NCI-H226 (cell line): ENCODE measurements around the gene DCP2.
"Not testable (repeated sequence)": the region's sequence is repeated elsewhere in the genome, so short reads cannot be mapped to it uniquely, and the experiment has no call there.

Experiments used
- DNase-seq: peaks from one replicate; pipeline ENCODE4 v3.0.0-alpha.2; 2015

The DCP2 gene

DNA sequence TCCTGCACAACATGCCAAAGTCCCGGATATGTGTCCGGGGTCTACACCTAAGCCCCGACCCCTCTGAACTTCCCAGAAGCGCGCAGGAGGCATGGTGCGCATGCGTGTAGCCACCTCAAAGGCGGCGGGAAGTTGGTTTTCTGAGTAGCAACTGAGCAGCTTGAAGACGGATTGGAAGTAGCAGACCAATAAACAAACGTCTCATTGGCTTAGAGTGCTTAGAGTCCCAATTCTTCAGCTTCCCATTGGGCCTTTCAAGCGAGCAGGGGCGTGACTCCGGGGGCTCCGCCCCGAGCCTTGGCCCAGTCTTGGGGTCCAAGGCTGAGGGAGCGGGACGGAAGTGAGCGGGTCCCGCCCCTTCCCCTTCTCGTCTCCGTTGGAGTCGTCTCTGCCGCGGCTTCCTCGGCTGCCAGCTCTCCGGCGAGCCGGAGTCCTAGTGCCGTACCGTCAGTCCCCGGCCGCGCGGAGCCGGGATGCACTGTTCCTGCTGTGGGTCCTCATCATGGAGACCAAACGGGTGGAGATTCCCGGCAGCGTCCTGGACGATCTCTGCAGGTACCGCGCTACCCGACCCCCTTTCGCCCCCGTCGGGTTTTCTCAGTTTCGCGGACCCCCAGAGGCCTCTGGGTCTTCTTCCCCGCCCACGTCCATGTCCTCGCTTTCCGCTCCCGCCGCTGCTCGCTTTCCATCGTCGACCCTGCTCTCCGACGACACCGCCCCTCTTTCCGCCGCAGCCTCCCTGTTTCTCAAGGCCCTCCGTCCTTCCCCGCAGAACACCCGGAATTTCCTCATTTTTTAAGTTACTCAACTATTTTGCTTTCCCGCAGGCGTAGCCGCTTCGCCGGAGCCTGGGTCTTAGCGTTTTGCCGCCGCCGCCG is at the start of gene DCP2:
DCP2 (plus strand) TSS at position 367 of the 878 bp plus-strand sequence; CDS start at position 503, 136 bp downstream.
- peak; percentile 96 for DNase-seq

DNA sequence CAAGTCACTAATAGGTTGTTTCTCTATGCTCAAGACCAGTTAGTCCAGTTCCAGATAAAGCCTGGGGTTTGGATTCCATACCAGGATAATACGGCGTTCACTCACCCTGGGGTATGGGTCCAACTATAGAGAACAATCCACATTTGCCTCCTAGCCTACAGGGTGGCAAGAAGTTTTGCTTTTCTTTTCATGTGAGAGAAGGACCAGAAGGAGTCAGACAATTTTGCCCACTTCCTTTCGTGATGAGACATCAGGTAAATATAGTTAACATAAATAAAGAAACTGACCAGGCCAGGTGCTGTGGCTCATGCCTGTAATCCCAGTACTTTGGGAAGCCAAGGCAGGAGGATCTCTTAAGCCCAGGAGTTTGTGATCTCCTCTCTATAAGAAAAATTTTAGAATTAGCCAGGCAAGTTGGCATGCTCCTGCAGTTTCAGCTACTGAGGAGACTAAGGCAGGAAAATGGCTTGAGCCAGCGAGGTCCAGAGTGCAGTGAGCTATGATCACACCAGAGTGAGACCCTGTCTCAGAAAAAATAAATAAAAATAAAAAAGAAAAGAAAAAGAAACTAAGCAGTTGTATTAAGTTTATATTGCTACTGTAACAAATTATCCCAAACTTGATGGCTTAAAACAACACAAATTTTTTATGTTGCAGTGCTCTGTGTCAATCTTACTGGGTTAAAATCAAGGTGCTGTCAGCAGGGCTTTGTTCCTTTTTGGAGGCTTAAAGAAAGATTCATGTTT is 47.1 kb upstream of the DCP2 start:
- no peak for DNase-seq

DNA sequence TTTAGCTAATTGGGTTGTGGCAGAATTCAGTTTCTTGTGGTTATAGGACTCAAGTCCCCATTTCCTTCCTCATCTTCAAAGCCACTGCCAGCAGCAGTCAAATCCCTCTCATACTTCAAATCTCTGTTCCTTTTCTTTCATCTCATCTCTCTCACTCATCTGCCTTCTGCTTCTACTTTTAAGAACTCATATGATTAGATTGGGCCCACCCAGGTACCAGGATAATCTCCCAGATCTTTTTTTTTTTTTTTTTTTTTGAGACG is 46.6 kb upstream of the DCP2 start:
- DNase-seq, result no peak

DNA sequence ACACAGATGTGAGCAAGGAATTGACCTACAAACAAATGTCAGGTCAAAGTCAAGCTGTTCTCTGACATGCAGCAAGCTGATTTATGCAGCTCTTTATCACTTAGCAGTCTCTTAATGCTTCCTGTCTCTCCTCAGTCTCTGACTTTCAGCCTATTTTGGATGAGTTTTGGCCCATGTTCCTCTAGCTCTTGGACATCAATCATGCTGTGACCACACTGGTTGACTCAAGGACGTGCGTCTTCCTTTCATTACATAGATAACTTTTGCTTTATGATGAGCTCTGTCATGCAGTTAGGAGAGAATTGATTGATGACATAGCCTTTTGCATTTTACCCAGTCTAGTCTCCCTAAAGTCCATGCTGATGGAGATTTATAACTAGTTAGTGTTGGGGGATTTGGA is 45.1 kb upstream of the DCP2 start:
- peak; percentile 51 for DNase-seq

- no peak for DNase-seq
These were observed 43.5 kb upstream of the DCP2 start for GRCh38 chr5:112933105-112933504.

GRCh38 chr5:112933651-112934365 is 42.8 kb upstream of the DCP2 start:
- peak; percentile 55 for DNase-seq

- no peak for DNase-seq
These were observed 42.3 kb upstream of the DCP2 start for GRCh38 chr5:112934366-112934663.

DNA sequence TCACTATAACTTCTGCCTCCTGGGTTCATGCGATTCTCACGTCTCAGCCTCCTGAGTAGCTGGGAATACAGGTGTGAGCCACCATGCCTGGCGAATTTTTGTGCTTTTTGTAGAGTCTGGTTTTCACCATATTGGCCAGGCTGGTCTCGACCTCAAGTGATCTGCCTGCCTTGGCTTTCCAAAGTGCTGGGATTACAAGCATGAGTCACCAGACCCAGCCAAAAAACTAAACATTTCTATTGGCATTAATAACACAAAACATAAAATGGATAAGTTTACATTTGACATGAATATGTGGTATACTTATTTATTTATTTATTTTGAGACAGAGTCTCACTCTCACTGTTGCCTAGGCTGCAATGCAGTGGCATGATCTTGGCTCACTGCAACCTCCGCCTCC is 40.9 kb upstream of the DCP2 start:
- no peak for DNase-seq

DNA sequence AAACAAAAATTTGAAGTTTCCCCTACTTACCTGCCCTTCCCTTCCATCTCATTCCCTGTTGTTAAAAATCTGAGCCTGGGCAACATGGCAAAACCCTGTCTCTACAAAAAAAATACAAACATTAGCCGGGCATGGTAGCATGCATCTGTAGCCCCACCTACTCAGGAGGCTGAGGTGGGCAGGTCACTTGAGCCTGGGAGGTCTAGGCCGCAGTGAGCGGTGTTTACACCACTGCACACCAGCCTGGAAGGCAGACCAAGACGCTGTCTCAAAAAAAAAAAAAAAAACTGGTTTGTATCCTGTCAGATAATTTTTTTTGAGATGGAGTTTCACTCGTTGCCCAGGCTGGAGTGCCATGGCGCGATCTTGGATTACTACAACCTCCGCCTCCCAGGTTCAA is 38.3 kb upstream of the DCP2 start:
- DNase-seq, result no peak

- no peak for DNase-seq
These were observed 35.9 kb upstream of the DCP2 start for GRCh38 chr5:112940670-112941069.

- DNase-seq, result no peak
These were observed 28.1 kb upstream of the DCP2 start for GRCh38 chr5:112948458-112948857.

- no peak for DNase-seq
These were observed 25.4 kb upstream of the DCP2 start for GRCh38 chr5:112951124-112951702.

DNA sequence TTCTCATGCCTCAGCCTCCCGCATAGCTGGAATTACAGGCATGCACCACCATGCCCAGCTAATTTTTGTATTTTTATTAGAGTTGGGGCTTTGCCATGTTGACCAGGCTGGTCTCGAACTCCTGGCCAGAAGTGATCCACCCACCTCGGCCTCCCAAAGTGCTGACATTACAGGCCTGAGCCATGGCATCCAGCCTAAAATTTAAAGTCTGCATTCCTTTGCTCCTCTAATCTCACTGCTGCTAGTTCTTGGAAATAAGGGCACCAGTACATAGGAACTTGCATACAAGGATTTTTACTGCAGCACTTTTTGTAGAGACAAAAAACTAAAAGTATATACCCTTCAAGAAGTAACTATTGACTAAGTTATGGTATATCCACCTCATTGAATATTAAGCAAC is 20.0 kb upstream of the DCP2 start:
- no peak for DNase-seq

DNA sequence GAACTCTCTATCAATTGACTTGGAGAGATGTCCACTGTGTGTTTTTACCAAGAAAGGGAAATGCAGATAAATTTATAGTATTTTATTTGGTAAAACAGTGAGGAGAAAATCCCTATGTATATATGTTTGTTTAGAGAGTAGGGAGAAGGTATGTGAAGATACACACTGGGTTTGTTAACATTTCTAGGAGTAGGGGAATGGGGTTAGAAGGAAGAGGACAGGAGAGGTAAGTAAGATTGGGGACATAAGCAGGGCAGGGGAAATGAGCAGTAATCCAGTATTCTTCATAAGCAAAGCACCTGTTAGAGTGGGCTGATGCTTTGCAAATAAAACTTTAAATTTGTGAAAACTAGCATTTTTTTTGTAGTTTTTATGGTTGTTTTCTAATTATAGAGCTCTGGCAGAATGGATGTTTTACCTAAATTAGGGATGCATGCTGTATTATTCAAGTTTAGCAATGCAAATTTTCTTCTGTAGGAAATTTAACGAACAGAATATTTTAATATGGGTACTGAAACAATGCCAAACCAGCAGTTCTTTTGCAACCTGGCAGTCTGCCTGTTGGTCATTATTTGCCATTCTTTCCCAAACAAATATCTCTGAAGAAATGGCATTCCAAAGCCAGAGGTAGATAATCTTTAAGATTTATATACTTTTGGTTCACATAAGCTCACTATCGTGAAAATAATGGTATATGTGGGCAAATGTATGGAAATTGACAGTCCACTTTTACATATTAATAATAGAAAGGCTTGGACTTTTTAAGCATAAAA is 19.4 kb upstream of the DCP2 start:
- DNase-seq, result no peak

GRCh38 chr5:112958093-112959088 is 18.2 kb upstream of the DCP2 start:
- peak; percentile 89 for DNase-seq

DNA sequence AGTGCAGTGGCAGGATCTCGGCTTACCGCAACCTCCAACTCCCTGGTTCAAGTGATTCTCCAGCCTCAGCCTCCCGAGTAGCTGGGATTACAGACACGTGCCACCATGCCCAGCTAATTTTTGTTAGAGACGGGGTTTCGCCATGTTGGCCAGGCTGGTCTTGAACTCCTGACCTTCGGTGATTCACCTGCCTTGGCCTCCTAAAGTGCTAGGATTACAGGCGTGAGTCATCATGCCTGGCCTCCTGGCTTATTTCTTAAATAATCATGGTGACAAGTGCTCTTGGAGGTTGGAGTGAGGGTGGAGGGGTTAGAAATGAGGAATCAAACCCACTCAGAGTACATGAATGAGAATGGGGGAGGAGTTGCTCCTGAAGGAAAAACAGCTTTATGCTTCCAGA is 16.7 kb upstream of the DCP2 start:
- peak; percentile 74 for DNase-seq

DNA sequence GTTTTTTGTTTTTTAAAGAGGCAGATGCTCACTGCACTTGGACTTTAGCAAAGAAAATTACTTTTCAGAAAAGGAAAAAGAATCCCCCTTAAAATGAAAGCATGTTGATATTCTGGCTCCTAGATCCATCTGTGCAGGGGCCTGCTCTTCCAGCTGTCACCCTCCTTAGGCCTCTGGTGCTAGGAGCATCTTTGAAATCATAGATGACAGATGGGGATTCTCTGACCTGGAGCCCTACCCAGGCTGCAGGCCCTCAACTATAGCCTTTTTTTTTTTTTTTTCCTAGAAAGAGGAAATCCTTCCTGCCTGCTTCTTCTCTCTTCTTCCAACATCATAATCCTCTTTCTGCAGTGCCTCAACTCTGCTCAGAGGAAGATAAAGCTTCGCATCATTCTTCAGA is 16.3 kb upstream of the DCP2 start:
- no peak for DNase-seq

DNA sequence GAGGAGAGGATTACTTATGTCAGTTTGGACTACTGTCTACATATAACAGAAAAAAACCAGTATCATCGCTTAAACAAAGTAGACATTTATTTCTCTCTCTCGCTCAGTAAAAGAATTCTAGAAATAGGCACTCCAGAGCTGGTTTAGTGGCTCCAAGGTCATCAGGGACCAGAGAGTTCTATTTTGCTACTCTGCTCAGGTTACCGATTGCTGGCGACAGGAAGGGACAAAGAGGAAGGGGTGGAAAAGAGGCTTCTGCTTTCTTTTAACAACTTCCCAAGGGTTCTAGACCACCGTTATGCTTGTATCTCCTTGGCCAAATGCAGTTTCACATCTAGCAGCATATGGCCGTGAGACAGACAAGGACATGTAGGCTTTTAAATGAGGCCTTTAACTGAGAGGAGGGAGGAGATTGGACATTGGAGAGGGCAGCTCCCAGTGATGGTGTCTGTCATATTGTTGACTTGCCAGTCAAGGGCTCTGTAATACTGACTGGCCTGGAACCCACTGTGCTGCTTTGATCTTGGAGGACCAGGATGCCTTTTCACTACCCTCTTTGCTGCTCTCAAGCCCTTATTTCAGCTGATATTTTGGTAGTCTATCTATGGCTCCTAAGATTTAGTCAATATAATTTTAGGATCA is 15.6 kb upstream of the DCP2 start:
- no peak for DNase-seq

DNA sequence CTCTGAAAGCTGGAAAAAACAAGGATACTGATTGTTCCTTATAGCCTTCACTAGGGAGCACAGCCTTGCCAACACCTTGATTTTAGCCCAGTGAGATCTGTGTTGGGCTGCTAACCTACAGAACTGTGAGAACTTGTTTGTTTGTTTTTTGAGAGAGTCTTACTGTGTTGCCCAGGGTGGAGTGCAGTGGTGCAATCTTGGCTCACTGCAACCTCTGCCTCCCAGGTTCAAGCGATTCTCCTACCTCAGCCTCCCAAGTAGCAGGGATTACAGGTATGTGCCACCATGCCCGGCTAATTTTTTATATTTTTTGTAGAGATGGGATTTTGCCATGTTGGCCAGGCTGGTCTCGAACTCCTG is 13.2 kb upstream of the DCP2 start:
- not testable (repeated sequence) for DNase-seq

GRCh38 chr5:112965733-112966306 is 10.8 kb upstream of the DCP2 start:
- DNase-seq, result no peak
